Astrocyte (in vitro differentiated cells and primary cell): ENCODE measurements around the gene CFDP1. TPM values are rescaled to one million over a fixed set of nuclear protein-coding genes. Genes with fewer than 3 reads are reported as not detected.

Experiments
- DNase-seq: peaks from one replicate; pipeline ENCODE4 v3.0.0-alpha.2; 2010; ENCODE audit warnings: low read depth
- FAIRE-seq: peaks from 2 replicates; lab custom pipeline; 2011; peaks lifted over from hg19 to GRCh38; lab: Jason Lieb, UNC
- H2AFZ ChIP-seq: 2 replicates; pipeline ENCODE4 v1.6.0; 2012; ENCODE audit warnings: low read depth, low read length, inconsistent platforms
- H3K27ac ChIP-seq: 2 replicates; pipeline ENCODE4 v1.5.1; 2011; ENCODE audit warnings: low read depth, low read length, inconsistent platforms
- H3K27me3 ChIP-seq: 2 replicates; pipeline ENCODE4 v1.6.0; 2011; ENCODE audit warnings: low read length, inconsistent platforms; ENCODE audit not compliant: insufficient read depth
- H3K36me3 ChIP-seq: 2 replicates; pipeline ENCODE4 v1.5.1; 2011; ENCODE audit warnings: low read length, inconsistent platforms; ENCODE audit not compliant: insufficient read depth
- H3K4me1 ChIP-seq: 2 replicates; pipeline ENCODE4 v1.5.1; 2011; ENCODE audit warnings: low read length, inconsistent platforms; ENCODE audit not compliant: insufficient read depth
- H3K4me2 ChIP-seq: 2 replicates; pipeline ENCODE4 v1.6.0; 2012; ENCODE audit warnings: low read length, inconsistent platforms
- H3K4me3 ChIP-seq: 2 replicates; pipeline ENCODE4 v1.5.1; 2011; ENCODE audit warnings: low read depth, mild to moderate bottlenecking, low read length, inconsistent platforms; ENCODE audit not compliant: insufficient read depth
- H3K79me2 ChIP-seq: 2 replicates; pipeline ENCODE4 v1.6.0; 2012; ENCODE audit warnings: mild to moderate bottlenecking, low read length, inconsistent platforms; ENCODE audit not compliant: insufficient read depth
- H3K9ac ChIP-seq: 2 replicates; pipeline ENCODE4 v1.6.0; 2012; ENCODE audit warnings: mild to moderate bottlenecking, low read length, inconsistent platforms
- H3K9me3 ChIP-seq: 2 replicates; pipeline ENCODE4 v1.5.1; 2012; ENCODE audit warnings: low read depth, mild to moderate bottlenecking, low read length, inconsistent platforms; ENCODE audit not compliant: insufficient read depth
- H4K20me1 ChIP-seq: 2 replicates; pipeline ENCODE4 v1.6.0; 2012; ENCODE audit warnings: low read length, inconsistent platforms; ENCODE audit not compliant: insufficient read depth
- H3K27ac Mint-ChIP-seq: one replicate; pipeline ENCODE4 v1.8.0; 2021; ENCODE audit warnings: mild to moderate bottlenecking, mixed read lengths; ENCODE audit not compliant: unreplicated experiment
- H3K27me3 Mint-ChIP-seq: one replicate; pipeline ENCODE4 v1.8.0; 2021; ENCODE audit warnings: low read depth, mixed read lengths; ENCODE audit not compliant: unreplicated experiment
- H3K36me3 Mint-ChIP-seq: one replicate; pipeline ENCODE4 v1.8.0; 2021; ENCODE audit warnings: low read depth, mixed read lengths; ENCODE audit not compliant: unreplicated experiment
- H3K4me1 Mint-ChIP-seq: one replicate; pipeline ENCODE4 v1.8.0; 2021; ENCODE audit warnings: low read depth, mixed read lengths; ENCODE audit not compliant: unreplicated experiment
- H3K4me3 Mint-ChIP-seq: one replicate; pipeline ENCODE4 v1.8.0; 2021; ENCODE audit warnings: mild to moderate bottlenecking, moderate library complexity, mixed read lengths; ENCODE audit not compliant: unreplicated experiment
- H3K9me3 Mint-ChIP-seq: one replicate; pipeline ENCODE4 v1.8.0; 2021; ENCODE audit warnings: mild to moderate bottlenecking, mixed read lengths; ENCODE audit not compliant: unreplicated experiment
- EZH2 ChIP-seq: IDR thresholded peaks from 2 replicates; pipeline ENCODE4 v1.6.1; 2012; ENCODE audit warnings: mild to moderate bottlenecking, low read length, inconsistent platforms; ENCODE audit not compliant: insufficient read depth
- total RNA-seq: library from RNA; stranded (reverse); gene quantifications from 2 replicates; pipeline ENCODE4 v1.2.1, GENCODE V29; 2021
- TF ChIP-seq, protein P1 (sequence below): IDR thresholded peaks from 2 replicates; pipeline ENCODE4 v1.5.1; 2011; ENCODE audit warnings: low read depth, mild to moderate bottlenecking, inconsistent platforms, low read length, moderate library complexity; ENCODE audit not compliant: insufficient read depth

CFDP1 gene
- total RNA-seq, 1 donor from 2014 or later: 36.9 TPM

DNA sequence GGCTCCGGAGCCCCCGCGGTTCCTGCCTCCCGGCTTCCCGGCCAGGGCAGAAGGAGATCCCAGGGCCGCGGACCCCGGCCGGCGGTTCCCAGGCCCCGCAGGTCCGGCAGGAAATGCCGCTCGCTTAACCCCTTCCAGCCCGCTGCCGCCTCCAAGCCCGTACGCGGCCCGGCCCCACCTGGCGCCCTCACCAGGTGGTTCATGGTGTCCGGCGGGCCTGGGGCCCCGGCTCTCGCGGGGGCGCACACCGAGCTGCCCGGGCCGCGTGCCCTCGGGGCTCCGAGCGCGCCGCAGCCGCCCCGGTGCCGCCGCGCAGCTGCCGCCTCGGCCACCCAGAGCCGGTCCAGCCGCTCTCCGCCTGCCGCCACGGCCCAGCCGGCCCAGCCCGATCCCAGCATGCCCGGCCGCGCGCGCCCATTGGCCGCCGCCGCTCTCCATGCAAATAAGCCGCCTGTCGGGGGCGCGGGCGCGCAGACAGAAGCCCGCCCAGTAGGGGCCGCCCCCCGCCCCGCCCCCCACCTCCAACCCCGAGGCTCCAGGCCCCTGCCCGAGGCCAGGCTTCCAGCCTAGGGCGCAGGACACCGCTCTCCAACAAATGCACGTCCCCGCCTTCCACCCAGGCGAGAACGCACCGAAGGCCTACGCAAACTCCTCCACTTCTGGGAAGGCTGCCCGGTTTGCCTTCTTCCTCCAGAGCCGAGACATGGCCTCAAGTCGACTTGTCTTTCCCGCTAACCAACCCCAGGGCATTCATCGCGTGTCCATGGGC lies 181.8 kb downstream of the CFDP1 start, which contains the start of gene BCAR1:
BCAR1 (minus strand) TSS at position 345 of the 769 bp plus-strand sequence; CDS start at position 203, 142 bp downstream.
- Histone ChIP-seq H3K4me2 (peak within 1 kb of the TSS; percentile 91), H2AFZ (no peak within 1 kb of the TSS), H3K9ac (peak within 1 kb of the TSS; percentile 96), H4K20me1 (peaks cover 85% of the 10 kb centered on the region), H3K4me3 (peak within 1 kb of the TSS; percentile 83), H3K27me3 (no peaks in the 10 kb centered on the region), H3K79me2 (peaks cover 96% of the 10 kb centered on the region), H3K27ac (peak within 1 kb of the TSS; percentile 99), H3K4me1 (peaks cover 80% of the 10 kb centered on the region), H3K9me3 (no peaks in the 10 kb centered on the region), H3K36me3 (no peaks in the 10 kb centered on the region)
- Mint-ChIP-seq H3K27ac (peak within 1 kb of the TSS; percentile 91), H3K36me3 (peaks cover 3% of the 10 kb centered on the region), H3K9me3 (no peaks in the 10 kb centered on the region), H3K4me3 (peak within 1 kb of the TSS; percentile 94), H3K4me1 (peaks cover 59% of the 10 kb centered on the region), H3K27me3 (no peaks in the 10 kb centered on the region)
- TF ChIP-seq, protein P1, sequence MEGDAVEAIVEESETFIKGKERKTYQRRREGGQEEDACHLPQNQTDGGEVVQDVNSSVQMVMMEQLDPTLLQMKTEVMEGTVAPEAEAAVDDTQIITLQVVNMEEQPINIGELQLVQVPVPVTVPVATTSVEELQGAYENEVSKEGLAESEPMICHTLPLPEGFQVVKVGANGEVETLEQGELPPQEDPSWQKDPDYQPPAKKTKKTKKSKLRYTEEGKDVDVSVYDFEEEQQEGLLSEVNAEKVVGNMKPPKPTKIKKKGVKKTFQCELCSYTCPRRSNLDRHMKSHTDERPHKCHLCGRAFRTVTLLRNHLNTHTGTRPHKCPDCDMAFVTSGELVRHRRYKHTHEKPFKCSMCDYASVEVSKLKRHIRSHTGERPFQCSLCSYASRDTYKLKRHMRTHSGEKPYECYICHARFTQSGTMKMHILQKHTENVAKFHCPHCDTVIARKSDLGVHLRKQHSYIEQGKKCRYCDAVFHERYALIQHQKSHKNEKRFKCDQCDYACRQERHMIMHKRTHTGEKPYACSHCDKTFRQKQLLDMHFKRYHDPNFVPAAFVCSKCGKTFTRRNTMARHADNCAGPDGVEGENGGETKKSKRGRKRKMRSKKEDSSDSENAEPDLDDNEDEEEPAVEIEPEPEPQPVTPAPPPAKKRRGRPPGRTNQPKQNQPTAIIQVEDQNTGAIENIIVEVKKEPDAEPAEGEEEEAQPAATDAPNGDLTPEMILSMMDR: no peak
- TF ChIP-seq EZH2: no peak
- FAIRE-seq (no peak), DNase-seq (peak; percentile 90)

DNA sequence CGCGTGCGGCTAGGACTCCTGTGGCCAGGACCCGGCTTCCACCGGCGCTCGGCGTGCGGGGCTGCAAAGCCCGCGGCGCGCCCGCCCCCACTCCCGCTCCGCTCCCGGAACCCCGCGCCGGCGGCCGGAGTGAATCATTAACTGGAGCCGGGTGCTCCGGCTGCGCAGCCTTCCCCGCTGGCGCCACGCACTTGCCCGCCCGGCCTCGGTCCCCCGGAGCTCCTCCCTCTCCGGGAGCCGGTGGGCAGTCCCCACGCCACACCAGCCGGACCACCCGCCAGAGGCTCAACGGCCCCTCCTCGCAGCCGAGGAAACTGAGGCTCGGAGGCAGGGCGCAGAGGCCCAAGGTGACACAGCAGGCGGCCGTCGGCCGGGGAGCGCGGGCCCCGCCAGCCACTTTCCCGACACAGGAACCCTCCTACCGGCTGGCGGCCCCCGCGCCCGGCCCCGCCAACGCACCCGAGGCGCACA lies 182.5 kb downstream of the CFDP1 start:
- Mint-ChIP-seq H3K27me3 (no peaks in the 10 kb centered on the region), H3K27ac (peak overlapping the region; percentile 91), H3K4me3 (peak overlapping the region; percentile 94), H3K9me3 (no peaks in the 10 kb centered on the region), H3K36me3 (peaks cover 3% of the 10 kb centered on the region), H3K4me1 (peaks cover 63% of the 10 kb centered on the region)
- H4K20me1 ChIP-seq: peaks cover 79% of the 10 kb centered on the region
- H3K36me3 ChIP-seq: no peaks in the 10 kb centered on the region
- peak overlapping the region; percentile 99 for H3K27ac ChIP-seq
- H3K9me3 ChIP-seq: no peaks in the 10 kb centered on the region
- H3K27me3 ChIP-seq: no peaks in the 10 kb centered on the region
- peaks cover 96% of the 10 kb centered on the region for H3K79me2 ChIP-seq
- peak overlapping the region; percentile 83 for H3K4me3 ChIP-seq
- peaks cover 80% of the 10 kb centered on the region for H3K4me1 ChIP-seq
- peak overlapping the region; percentile 96 for H3K9ac ChIP-seq
- no peak overlapping the region for H2AFZ ChIP-seq
- DNase-seq (no peak), FAIRE-seq (no peak)
- TF ChIP-seq EZH2: no peak
- H3K4me2 ChIP-seq: peak overlapping the region; percentile 91

DNA sequence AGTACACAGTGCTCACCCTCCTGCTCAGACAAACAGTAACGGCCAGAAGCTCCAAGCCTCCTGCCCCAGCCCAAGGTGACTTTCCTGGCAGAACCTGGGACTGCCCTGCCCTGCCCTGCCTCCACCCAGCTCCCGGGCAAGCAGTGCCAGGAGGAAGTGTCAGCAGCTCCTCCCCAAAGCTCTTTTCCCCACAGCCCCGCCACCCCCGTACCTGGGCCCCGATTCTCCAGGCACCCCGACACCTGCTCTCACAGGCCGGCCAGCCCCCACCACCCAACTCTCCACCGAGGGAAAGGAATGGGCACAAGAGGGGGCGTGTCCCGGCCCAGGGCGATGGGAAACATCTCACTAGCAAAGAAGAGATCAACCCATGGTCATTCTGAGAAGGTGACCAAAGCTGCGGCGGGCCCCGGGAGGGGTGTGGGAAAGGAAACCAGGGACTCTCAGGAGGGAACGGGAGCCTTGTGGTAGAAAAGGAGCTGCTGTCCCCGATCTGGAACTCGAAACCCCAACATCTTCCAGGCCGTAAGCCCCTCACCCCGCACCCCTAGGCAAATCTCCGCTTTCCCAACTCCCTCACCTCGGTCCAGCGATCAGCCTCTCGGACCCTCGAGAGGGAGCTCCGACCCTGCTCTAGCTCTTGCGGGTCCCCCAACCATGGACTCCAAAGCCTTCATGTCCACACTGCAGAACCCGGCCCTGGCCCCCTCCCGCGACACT lies 183.1 kb downstream of the CFDP1 start:
- H3K9ac ChIP-seq: peak overlapping the region; percentile 96
- no peaks in the 10 kb centered on the region for H3K36me3 ChIP-seq
- Mint-ChIP-seq H3K27ac (peak overlapping the region; percentile 91), H3K36me3 (peaks cover 3% of the 10 kb centered on the region), H3K4me3 (peak overlapping the region; percentile 94), H3K9me3 (no peaks in the 10 kb centered on the region), H3K4me1 (peaks cover 60% of the 10 kb centered on the region), H3K27me3 (no peaks in the 10 kb centered on the region)
- H3K4me2 ChIP-seq: peak overlapping the region; percentile 91
- peaks cover 84% of the 10 kb centered on the region for H3K4me1 ChIP-seq
- peak overlapping the region; percentile 83 for H3K4me3 ChIP-seq
- no peaks in the 10 kb centered on the region for H3K9me3 ChIP-seq
- TF ChIP-seq, protein P1: no peak
- no peak for TF ChIP-seq EZH2
- DNase-seq: no peak
- no peak for FAIRE-seq
- no peaks in the 10 kb centered on the region for H3K27me3 ChIP-seq
- peaks cover 94% of the 10 kb centered on the region for H3K79me2 ChIP-seq
- peaks cover 75% of the 10 kb centered on the region for H4K20me1 ChIP-seq
- no peak overlapping the region for H2AFZ ChIP-seq
- peak overlapping the region; percentile 99 for H3K27ac ChIP-seq
